Heart left ventricle (tissue), 16 donors: Measurements from ENCODE around the gene WDR44. TPM values are rescaled to one million over a fixed set of nuclear protein-coding genes. Genes with fewer than 3 reads are reported as not detected.

Experiments
- ATAC-seq, 4 donors: fragments of 200-7000 bp; cut with Tn5 transposase; one replicate each; pipeline ENCODE4 v1.9.1; 2020 to 2022; ENCODE audit warnings: moderate library complexity in 4 of 4, mild to moderate bottlenecking in 3 of 4, moderate number of reproducible peaks in 1 of 4
- DNase-seq, 5 donors: peaks; one replicate each; pipeline ENCODE4 v3.0.0-alpha.2; 2020
- H3K27ac ChIP-seq, 12 donors: fragments of 200-600 bp; sonication (generic) in 4 of 12; one replicate each; pipeline versions ENCODE4 v1.5.0 to v1.8.0; 2016 to 2022; ENCODE audit warnings: mild to moderate bottlenecking in 2 of 12
- H3K27me3 ChIP-seq, 9 donors: fragments of 200-600 bp; sonication (generic) in 2 of 9; one replicate each; pipeline versions ENCODE4 v1.5.1 to v1.8.0; 2016 to 2022; ENCODE audit warnings: mild to moderate bottlenecking in 3 of 9
- H3K36me3 ChIP-seq, 9 donors: fragments of 200-600 bp; sonication (generic) in 2 of 9; one replicate each; pipeline versions ENCODE4 v1.5.0 to v1.8.0; 2018 to 2022; ENCODE audit warnings: mild to moderate bottlenecking in 2 of 9
- H3K4me1 ChIP-seq, 12 donors: fragments of 200-600 bp; sonication (generic) in 4 of 12; one replicate each; pipeline versions ENCODE4 v1.5.0 to v1.8.0; 2016 to 2022; ENCODE audit warnings: mild to moderate bottlenecking in 3 of 12
- H3K4me3 ChIP-seq, 12 donors: fragments of 200-600 bp; sonication (generic) in 4 of 12; one replicate each; pipeline versions ENCODE4 v1.5.0 to v1.8.0; 2017 to 2022; ENCODE audit warnings: mild to moderate bottlenecking in 9 of 12, moderate library complexity in 4 of 12
- H3K9me3 ChIP-seq, 12 donors: fragments of 200-600 bp; sonication (generic) in 4 of 12; one replicate each; pipeline versions ENCODE4 v1.5.0 to v1.8.0; 2016 to 2022; ENCODE audit warnings: mild to moderate bottlenecking in 1 of 12
- CTCF ChIP-seq, 12 donors: fragments of 200-600 bp; sonication (generic) in 4 of 12; IDR thresholded peaks; one replicate each; pipeline versions ENCODE4 v1.5.0 to v1.8.0; 2018 to 2022; ENCODE audit warnings: antibody characterized with exemption in 12 of 12, mild to moderate bottlenecking in 5 of 12
- POLR2A ChIP-seq, 2 donors: fragments of 450-650 bp; IDR thresholded peaks; one replicate each; pipeline ENCODE4 v1.6.1; 2017; ENCODE audit warnings: antibody characterized with exemption in 2 of 2, mild to moderate bottlenecking in 2 of 2, moderate library complexity in 2 of 2
- WGBS, 4 donors: extraction: QIAGEN DNeasy Blood & Tissue Kit in 2 of 4; methylation state at CpG; one replicate each; pipeline versions ENCODE4 v1.1.5 to v1.1.7; 2013 to 2018; 5-methylcytosine and 5-hydroxymethylcytosine counted together
- intact Hi-C, 10 donors: fragments of 100-400 bp; cut with DNase I; formaldehyde crosslinking; loops; one replicate each; pipeline versions ENCODE4 v1.11.1 to v1.14.2; 2022
- polyA plus RNA-seq, 2 donors: library from polyadenylated mRNA; stranded (reverse); fragments of 200-250 nt; gene quantifications; one replicate each; pipeline ENCODE4 v1.2.3, GENCODE V29; 2013
- total RNA-seq, 9 donors: library from RNA; depleted of rRNA in 2 of 9; stranded (reverse); fragments of >200 nt in 2 of 9; fragmentation: NEBNext Ultra II Directional in 3 of 9; extraction: Animal tissue kit (Norgen Biotek cat#: 25700) in 3 of 9; gene quantifications; one replicate each; pipeline versions ENCODE4 v1.1.0 to v1.2.4, GENCODE V29; 2016 to 2023
- donor health status: ischemic (EF 13 %, LVEDD 7.1; RV severe dilation, severe dysfunction).
- donor health status: healthy with polysubstance abuse.
- donor health status: DM: no; HTN: yes; CAD: no.
- donor health status: DM: no; HTN: no; CAD: no.
- donor health status: ischemic (EF 25% LVEDD 6.9; RV normal size, moderate dysfunction).
- donor health status: ischemic (EF 25% LVEDD 5.7; RV mildly dilated, moderate dysfunction).
- donor health status: healthy.
- donor health status: DM: yes; HTN: yes; CAD: no.
- donor health status: ischemic (EF 35%, LVEDD 5.7; RV mildly dilated, moderate dysfunction).
- donor health status: nonischemic (EF 11% LVEDD 7.7; RV severe dilation, severe dysfunction).
- donor health status: DM: yes; HTN: yes; CAD: no.
- donor health status: PGD.
- donor health status: ischemic (EF 29% LVEDD 5.4; RV normal size, mild dysfunction).
- donor health status: nonischemic (EF 23%, LVEDD 6.1; RV moderate dilation, normal function).

The WDR44 gene
- total and polyA plus RNA-seq, 11 donors: 3.0 to 18.0 (median 14.3) TPM

- TF ChIP-seq POLR2A (IDR thresholded peaks at IDR 0.05): no peak
- TF ChIP-seq CTCF (IDR thresholded peaks at IDR 0.05): no peak
- H3K36me3 ChIP-seq: no peaks in the 10 kb centered on the region
- 29 to 60% (median 44%) methylated on average over 2 of the region's 2 CpGs for WGBS, 4 donors
- H3K4me1 ChIP-seq: peaks cover 0 to 47% (median 13%) of the 10 kb centered on the region in 12 donors
- H3K4me3 ChIP-seq: no peak overlapping the region
- DNase-seq (no peak), ATAC-seq (peak in 1 of 4 donors; percentile 49)
- no peak overlapping the region for H3K27ac ChIP-seq
- intact Hi-C loops: no loop called here
- no peaks in the 10 kb centered on the region for H3K9me3 ChIP-seq
- H3K27me3 ChIP-seq: no peaks in the 10 kb centered on the region
Observed at GRCh38 chrX:118356154-118356701, 10.3 kb downstream of the WDR44 start.

GRCh38 chrX:118360429-118361125 lies 14.7 kb downstream of the WDR44 start:
- Histone ChIP-seq H3K27me3 (no peaks in the 10 kb centered on the region), H3K4me3 (no peak overlapping the region), H3K27ac (no peak overlapping the region), H3K4me1 (peaks cover 0 to 30% (median 2%) of the 10 kb centered on the region in 12 donors), H3K9me3 (no peaks in the 10 kb centered on the region), H3K36me3 (no peaks in the 10 kb centered on the region)
- DNase-seq (no peak), ATAC-seq (no peak)
- TF ChIP-seq CTCF (IDR thresholded peaks at IDR 0.05) (no peak), POLR2A (IDR thresholded peaks at IDR 0.05) (no peak)
- WGBS, 4 donors: 53 to 55% (median 55%) methylated on average over 3 of the region's 3 CpGs
- intact Hi-C loops: no loop called here

- DNase-seq (no peak), ATAC-seq (no peak)
- no peak for TF ChIP-seq CTCF (IDR thresholded peaks at IDR 0.05)
- no peak for TF ChIP-seq POLR2A (IDR thresholded peaks at IDR 0.05)
- Histone ChIP-seq H3K4me1 (peaks cover 0 to 24% (median 2%) of the 10 kb centered on the region in 12 donors), H3K27ac (no peak overlapping the region), H3K36me3 (no peaks in the 10 kb centered on the region), H3K9me3 (no peaks in the 10 kb centered on the region), H3K27me3 (no peaks in the 10 kb centered on the region), H3K4me3 (no peak overlapping the region)
- intact Hi-C loops: no loop called here
Observed at GRCh38 chrX:118364261-118364660, 18.4 kb downstream of the WDR44 start.

GRCh38 chrX:118367338-118367737 lies 21.4 kb downstream of the WDR44 start:
- no peak overlapping the region for H3K4me3 ChIP-seq
- no peaks in the 10 kb centered on the region for H3K9me3 ChIP-seq
- no peak for DNase-seq
- no peak for ATAC-seq
- H3K4me1 ChIP-seq: peaks cover 0 to 8% (median 1%) of the 10 kb centered on the region in 12 donors
- no peak overlapping the region for H3K27ac ChIP-seq
- H3K36me3 ChIP-seq: no peaks in the 10 kb centered on the region
- intact Hi-C loops: no loop called here
- TF ChIP-seq POLR2A (IDR thresholded peaks at IDR 0.05): no peak
- TF ChIP-seq CTCF (IDR thresholded peaks at IDR 0.05): no peak
- H3K27me3 ChIP-seq: no peaks in the 10 kb centered on the region
